Measurements from ENCODE around the gene CYB561. TPM values are rescaled to one million over a fixed set of nuclear protein-coding genes. Genes with fewer than 3 reads are reported as not detected.

The CYB561 gene, protein sequence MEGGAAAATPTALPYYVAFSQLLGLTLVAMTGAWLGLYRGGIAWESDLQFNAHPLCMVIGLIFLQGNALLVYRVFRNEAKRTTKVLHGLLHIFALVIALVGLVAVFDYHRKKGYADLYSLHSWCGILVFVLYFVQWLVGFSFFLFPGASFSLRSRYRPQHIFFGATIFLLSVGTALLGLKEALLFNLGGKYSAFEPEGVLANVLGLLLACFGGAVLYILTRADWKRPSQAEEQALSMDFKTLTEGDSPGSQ
- 11.4 TPM in 2 replicates for polyA plus RNA-seq

DNA sequence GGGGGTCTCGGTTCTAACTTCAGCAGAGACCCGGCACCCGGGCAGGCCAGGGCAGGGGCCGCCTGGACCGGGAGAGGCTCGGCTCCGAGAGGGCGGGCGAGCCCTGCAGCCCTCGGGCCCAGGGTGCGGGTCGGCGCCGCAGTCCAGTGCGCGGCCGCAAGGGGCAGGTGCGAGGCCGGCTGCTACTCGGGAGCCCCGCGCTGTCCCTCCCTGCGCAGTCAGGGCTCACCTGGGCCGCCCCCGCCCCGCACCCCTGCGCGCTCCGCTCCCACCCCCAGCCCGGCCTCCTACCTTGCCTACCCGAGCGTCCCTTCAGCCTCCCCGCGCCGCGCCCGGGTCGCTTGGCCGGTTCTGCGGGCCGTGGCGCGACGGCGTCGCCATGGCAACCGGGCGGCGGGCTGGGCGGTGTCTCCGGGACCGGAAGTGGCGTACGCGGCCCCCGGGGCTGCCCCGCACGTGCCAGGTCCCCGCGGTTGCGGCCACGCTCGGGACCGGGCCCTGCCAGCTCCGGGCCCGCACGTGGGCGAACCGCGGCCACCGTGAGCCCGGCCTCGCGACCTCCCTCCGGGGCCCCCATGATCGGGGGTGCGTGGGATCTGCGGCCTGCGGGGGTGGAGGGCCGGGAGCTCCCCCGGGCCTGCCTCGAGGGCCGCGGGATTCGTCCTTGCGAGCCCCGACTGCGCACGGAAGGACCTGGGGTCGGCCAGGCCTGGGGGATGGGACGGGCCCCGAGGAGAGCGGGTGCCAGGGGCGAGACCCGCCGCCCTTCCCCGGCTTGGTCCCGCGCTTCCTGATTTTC, at the start of gene CYB561:
Gene CYB561 (minus strand): TSS at position 353 of the 799 bp plus-strand sequence. CDS start 8,759 bp downstream, outside the sequence.

DNA sequence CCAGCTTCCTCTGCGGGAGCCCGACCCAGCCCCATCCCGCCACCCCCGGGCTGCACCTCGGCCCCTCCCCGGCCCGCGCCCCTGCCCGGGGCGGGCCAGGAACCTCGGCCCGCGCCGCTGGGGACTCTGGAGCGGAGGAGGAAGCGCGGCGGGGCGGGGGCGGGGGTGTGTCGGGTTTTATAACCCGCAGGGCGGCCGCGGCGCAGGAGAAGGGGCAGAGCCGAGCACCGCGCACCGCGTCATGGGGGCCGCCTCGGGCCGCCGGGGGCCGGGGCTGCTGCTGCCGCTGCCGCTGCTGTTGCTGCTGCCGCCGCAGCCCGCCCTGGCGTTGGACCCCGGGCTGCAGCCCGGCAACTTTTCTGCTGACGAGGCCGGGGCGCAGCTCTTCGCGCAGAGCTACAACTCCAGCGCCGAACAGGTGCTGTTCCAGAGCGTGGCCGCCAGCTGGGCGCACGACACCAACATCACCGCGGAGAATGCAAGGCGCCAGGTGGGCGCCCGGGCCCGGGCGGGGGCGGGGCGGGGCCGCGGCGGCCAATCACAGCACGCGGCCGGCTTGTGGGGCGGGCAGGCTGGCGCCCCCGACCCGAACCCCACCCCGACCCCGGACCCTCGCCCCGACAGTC, 30.9 kb upstream of the CYB561 start, which contains the start of gene ACE:
Gene ACE (plus strand): TSS at position 208 of the 626 bp plus-strand sequence. CDS start 34 bp downstream, at position 242.

Other genes starting within 250 kb of the CYB561 start
- not detected in 2 replicates for gene ACE, start 30.8 kb upstream of the CYB561 start, polyA plus RNA-seq
- 0.34 and 0.81 TPM in 2 replicates for gene KCNH6, start 77.1 kb upstream of the CYB561 start, polyA plus RNA-seq
- gene DCAF7, start 104.2 kb upstream of the CYB561 start, polyA plus RNA-seq, result 11.3 and 13.1 TPM in 2 replicates
- 13.7 and 16.8 TPM in 2 replicates for gene TACO1, start 154.6 kb upstream of the CYB561 start, polyA plus RNA-seq
- gene MAP3K3, start 176.1 kb upstream of the CYB561 start, polyA plus RNA-seq, result 0.35 and 0.85 TPM in 2 replicates